Mucosa of stomach (tissue), 1 donor: ENCODE measurements around the gene CPN1.

Experiments
- H3K27me3 ChIP-seq: one replicate; pipeline ENCODE4 v1.7.0; 2013; ENCODE audit warnings: mild to moderate bottlenecking, low read length; ENCODE audit not compliant: control insufficient read depth, insufficient read depth
- H3K36me3 ChIP-seq: one replicate; pipeline ENCODE4 v1.7.0; 2013; ENCODE audit warnings: low read length; ENCODE audit not compliant: control insufficient read depth, insufficient read depth
- H3K4me1 ChIP-seq: one replicate; pipeline ENCODE4 v1.7.0; 2013; ENCODE audit warnings: mild to moderate bottlenecking, low read length; ENCODE audit not compliant: control insufficient read depth, insufficient read depth
- H3K4me3 ChIP-seq: one replicate; pipeline ENCODE4 v1.7.0; 2013; ENCODE audit warnings: low read length
- H3K9ac ChIP-seq: one replicate; pipeline ENCODE4 v1.7.0; 2013; ENCODE audit warnings: mild to moderate bottlenecking, low read length, moderate library complexity
- H3K9me3 ChIP-seq: one replicate; pipeline ENCODE4 v1.7.0; 2013; ENCODE audit warnings: mild to moderate bottlenecking, low read length, moderate library complexity; ENCODE audit not compliant: control insufficient read depth
- donor health status: Pancreatic carcinoma.

Gene CPN1

DNA sequence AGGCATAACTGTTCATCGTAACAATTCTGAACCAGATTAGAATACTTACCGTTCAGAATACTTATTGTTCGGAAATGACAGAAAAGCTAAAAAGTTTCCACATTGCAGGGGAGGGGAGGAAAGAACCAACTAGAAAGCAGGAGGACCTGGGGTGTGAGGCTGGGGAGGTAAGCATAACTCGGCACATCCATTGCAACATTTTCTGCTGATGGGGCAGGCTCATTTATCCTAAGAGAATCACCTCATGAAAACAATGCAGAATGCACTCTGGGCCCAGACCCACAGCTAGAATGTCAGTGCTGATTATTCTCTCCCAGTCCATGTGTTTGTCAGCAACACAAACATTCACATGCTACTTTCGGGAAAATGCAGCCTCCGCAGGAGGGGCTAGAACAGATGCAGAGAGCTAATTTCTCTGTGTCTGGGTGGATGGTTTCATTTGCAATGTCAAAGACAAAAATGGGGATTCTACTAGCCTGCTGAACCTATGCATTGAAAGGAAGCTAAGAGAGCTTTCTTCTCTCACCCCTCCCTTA is 81.5 kb downstream of the CPN1 start:
- Histone ChIP-seq H3K36me3 (no peaks in the 10 kb centered on the region), H3K4me1 (peaks cover 5% of the 10 kb centered on the region), H3K9me3 (no peaks in the 10 kb centered on the region), H3K9ac (no peak overlapping the region), H3K27me3 (no peaks in the 10 kb centered on the region), H3K4me3 (no peak overlapping the region)

DNA sequence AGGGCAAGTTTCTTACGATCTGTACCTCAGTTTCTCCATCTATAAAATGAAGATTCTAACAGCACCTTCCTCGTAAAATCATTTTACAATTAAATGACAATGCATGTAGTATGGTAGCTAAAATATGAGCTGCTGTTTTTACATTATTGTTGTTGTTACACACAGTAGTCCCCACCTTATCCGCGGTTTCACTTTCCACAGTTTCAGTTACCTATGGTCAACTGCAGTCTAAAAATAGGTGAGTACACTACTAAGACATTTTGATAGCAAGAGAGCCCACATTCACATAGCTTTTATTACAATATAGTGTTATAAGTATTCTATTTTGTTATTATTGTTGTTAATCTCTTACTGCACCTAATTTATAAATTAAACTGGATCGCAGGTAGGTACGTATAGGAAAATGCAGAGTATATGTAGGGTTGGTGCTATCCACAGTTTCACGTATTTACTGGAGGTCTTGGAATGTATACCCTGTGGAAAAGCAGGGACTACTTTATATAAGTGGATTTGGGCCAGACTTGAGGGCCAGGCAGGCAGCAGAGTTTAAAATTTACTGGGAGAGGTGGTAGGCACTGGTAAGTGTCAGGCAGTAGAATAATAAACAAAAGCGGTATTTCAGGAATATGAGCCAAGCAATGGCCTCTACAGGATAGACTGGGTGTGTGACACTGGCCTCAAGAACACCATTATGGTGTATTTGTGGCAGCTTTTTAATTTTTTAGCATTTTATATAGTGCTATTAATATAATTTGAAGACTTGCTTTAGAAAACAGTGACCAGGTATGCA is 82.2 kb downstream of the CPN1 start:
- no peak overlapping the region for H3K4me3 ChIP-seq
- H3K9ac ChIP-seq, result no peak overlapping the region
- no peaks in the 10 kb centered on the region for H3K9me3 ChIP-seq
- H3K4me1 ChIP-seq, result peaks cover 5% of the 10 kb centered on the region
- H3K36me3 ChIP-seq, result no peaks in the 10 kb centered on the region
- no peaks in the 10 kb centered on the region for H3K27me3 ChIP-seq

DNA sequence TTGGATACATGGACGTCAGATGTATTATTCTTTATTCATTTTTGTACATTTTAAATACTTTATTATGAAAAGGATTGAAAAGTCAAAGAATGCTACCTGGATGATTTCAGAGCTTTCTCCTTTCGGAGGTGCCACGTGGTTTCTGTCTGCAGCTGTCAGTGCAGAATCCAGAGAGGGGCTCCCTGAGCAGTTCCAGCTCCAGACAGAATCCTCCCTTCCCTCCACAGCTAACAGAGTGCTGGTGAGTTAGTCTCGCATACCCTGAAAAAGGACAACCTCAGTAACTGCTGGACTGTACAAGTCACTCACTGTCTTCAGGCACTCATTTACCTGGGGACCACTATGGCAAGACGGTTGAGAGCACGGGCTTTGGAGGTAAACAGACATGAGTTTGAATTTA is 82.8 kb downstream of the CPN1 start:
- peaks cover 5% of the 10 kb centered on the region for H3K4me1 ChIP-seq
- no peak overlapping the region for H3K9ac ChIP-seq
- H3K9me3 ChIP-seq, result no peaks in the 10 kb centered on the region
- H3K36me3 ChIP-seq, result no peaks in the 10 kb centered on the region
- no peak overlapping the region for H3K4me3 ChIP-seq
- H3K27me3 ChIP-seq, result no peaks in the 10 kb centered on the region

DNA sequence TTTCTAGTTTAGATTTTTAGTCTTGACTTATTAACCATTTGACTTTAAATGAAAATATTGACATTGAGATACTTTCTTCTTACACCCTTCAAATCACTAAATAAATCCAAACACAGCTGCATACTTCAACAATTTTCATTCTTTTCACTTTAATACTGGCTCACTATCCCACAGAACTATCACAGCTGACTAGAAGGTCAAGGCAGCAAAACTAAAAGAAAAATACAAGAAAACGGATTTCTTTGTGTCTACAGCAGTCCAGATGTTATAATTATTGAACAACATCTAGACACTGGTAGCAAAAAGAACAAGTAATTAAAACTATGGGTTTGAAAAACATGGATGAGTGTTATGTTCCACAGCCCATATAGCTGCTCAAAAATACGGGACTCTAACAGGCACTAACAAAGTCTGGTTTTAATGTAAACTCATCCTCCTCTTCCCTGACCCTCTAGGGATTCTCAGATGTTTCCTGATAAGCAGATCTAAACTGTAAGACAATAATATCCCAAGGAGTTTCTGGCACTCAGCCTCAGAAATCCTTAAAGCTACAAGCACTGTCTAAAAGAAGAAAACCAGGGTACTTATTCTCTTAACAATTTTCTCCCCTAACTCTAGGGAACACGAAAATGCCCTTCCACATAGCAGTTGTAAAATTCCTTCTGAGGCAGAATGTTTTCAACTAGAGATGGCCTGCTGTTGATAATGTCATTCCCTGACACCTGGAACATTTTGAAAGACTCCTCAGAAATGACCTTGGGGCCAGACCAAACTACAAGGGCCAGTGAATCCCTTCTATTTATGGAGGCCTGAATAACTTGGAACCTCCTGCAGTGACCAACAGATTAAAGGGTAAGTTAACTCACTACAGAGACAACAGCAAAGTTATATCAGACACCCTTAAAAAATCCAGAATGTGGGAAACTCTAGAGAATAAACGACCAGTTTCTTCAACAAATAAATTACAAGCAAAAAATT is 84.7 kb downstream of the CPN1 start:
- Histone ChIP-seq H3K4me3 (no peak overlapping the region), H3K4me1 (peaks cover 5% of the 10 kb centered on the region)

DNA sequence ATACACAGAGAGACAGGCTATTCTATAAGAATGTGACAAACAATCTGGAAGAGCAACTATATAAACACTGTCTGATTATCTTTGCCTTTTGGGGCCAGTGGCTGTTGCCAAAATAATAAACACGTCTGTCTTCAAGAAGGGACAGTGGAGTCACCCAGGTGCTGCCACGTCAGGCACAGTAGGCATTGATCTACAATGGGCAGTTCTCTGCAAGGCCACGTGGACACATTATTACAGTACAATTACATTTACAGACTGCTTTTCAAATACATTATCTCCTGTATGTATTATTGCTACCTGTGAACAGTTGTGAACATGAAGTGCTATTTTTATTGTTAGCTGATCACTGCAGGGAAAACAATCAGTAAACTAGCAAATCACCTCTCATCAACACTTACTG is 86.0 kb downstream of the CPN1 start:
- Histone ChIP-seq H3K27me3 (no peaks in the 10 kb centered on the region), H3K36me3 (no peaks in the 10 kb centered on the region), H3K4me3 (no peak overlapping the region), H3K9ac (no peak overlapping the region), H3K4me1 (no peaks in the 10 kb centered on the region), H3K9me3 (no peaks in the 10 kb centered on the region)

More for the DNA sequence above, 84.7 kb downstream of the CPN1 start:
- H3K36me3 ChIP-seq, result no peaks in the 10 kb centered on the region
- H3K9ac ChIP-seq, result no peak overlapping the region
- no peaks in the 10 kb centered on the region for H3K9me3 ChIP-seq
- no peaks in the 10 kb centered on the region for H3K27me3 ChIP-seq

DNA sequence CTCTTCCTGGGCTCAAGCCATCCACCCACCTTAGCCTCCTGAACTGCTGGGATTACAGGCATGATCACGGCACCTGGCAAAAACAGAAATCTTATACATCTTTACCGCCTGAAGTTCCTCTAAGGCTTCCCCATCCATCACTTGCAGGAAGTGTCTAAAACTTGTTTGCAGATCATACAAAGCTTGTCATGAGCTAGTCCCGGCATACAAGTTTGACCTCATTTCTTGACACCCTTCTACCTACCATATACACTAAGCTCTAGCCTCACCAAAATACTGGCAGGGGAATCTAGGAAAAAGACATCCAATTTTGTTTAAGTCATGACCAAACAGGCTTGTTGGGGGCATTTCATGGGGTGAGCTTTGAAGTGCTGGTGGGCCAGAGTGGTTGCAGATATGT is 86.4 kb downstream of the CPN1 start:
- Histone ChIP-seq H3K27me3 (no peaks in the 10 kb centered on the region), H3K4me3 (no peak overlapping the region), H3K4me1 (no peaks in the 10 kb centered on the region)

DNA sequence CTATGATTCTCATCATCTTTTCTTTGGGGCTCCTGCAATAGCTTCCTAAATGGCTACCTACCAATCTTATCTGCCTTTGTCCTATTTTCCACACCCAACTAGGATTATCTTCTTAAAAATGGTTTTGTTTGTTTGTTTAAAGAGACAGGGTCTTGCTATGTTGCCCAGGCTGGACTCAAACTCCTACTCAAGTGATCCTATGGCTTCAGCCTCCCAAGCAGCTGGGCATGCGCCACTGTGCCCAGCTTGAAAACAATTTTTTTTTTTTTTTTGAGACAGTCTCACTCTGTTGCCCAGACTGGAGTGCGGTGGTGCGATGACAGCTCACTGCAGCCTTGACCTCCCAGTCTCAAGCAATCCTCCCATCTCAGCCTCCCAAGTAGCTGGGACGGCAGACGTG is 86.9 kb downstream of the CPN1 start:
- Histone ChIP-seq H3K4me3 (no peak overlapping the region), H3K27me3 (no peaks in the 10 kb centered on the region), H3K9me3 (no peaks in the 10 kb centered on the region), H3K4me1 (no peaks in the 10 kb centered on the region), H3K9ac (no peak overlapping the region), H3K36me3 (no peaks in the 10 kb centered on the region)

More for the DNA sequence above, 86.4 kb downstream of the CPN1 start:
- Histone ChIP-seq H3K9me3 (no peaks in the 10 kb centered on the region), H3K9ac (no peak overlapping the region), H3K36me3 (no peaks in the 10 kb centered on the region)

DNA sequence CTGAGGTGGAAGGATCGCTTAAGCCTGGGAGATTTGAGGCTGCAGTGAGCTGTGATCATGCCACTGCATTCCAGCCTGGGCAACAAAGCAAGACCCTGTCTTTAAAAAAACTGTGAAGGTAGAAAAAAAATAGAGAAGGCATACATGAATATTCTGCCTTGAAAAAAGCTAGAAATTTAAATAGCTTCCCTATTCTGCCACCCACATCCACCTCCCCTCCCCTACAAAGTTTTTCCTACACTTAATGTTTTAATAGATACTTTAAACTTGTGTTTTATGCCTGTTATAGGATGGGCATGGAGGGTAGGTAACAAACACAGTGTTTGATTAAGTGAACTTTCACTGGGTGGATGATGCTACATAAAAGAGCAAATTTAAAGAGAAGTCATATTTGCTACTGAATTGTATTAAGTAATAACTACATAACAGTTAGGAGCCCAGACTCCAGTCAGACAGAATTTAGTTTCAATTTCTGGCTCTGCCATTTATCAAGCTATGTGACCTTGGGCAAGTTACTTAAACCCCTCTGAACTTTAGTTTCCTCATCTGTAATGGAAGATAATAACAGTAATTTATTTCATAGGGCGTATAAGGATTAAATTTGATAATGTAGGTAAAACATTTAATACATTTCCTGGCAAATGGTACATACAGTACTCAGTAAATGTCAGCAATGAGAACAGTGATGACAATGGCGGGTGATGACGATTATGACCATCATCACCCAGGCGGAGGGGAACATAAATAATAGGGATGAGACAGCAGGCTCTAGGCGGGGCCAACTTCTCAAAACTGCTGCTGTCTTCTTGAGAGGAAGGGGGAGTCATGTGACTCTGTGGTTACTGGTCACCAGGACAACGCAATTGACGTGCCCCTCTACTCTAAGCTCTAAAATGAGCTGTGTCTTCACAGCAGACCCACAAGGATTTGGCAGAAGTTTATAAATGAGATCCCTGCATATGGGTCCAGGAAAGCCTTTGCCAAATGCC is 87.7 kb downstream of the CPN1 start:
- Histone ChIP-seq H3K27me3 (no peaks in the 10 kb centered on the region), H3K9ac (no peak overlapping the region), H3K4me1 (no peaks in the 10 kb centered on the region), H3K4me3 (no peak overlapping the region), H3K36me3 (no peaks in the 10 kb centered on the region), H3K9me3 (no peaks in the 10 kb centered on the region)
